ENCODE measurements around the gene OR2J3.

- TF ChIP-seq CTCF (IDR thresholded peaks at IDR 0.05; ENCODE audit: low read depth, low read length) (no peak), EZH2phosphoT487 (IDR thresholded peaks at IDR 0.05; ENCODE audit: low read depth) (no peak)
These were observed 21.6 kb downstream of the OR2J3 start for GRCh38 chr6:29129326-29130012.

All from OCI-LY3 (cell line).